A549 (cell line): ENCODE data around the gene LAMP5. TPM values are rescaled to one million over a fixed set of nuclear protein-coding genes. Genes with fewer than 3 reads are reported as not detected.

Experiments used
- ATAC-seq, 2 experiments: fragments of 200-7000 bp in 1 of 2; fragments of >200 bp in 1 of 2; cut with Nextera tagmentation in 1 of 2; cut with Tn5 transposase in 1 of 2; 3 replicates each; pipeline versions ENCODE4 v1.8.0 to v1.9.1; 2018 to 2020; ENCODE audit warnings: mild to moderate bottlenecking in 1 of 2, moderate library complexity in 1 of 2
- CTCF ChIA-PET: fragments of 300-600 bp; sonication (Branson Sonifier 250); formaldehyde crosslinking; extraction: SDS; loops from one replicate; lab custom pipeline; 2021; ENCODE audit warnings: antibody characterized with exemption, inconsistent platforms; lab: Yijun Ruan, JAX
- POLR2A ChIA-PET: fragments of 350-600 bp; formaldehyde crosslinking; extraction: SDS; loops from one replicate; lab custom pipeline; 2021; ENCODE audit warnings: antibody characterized with exemption, inconsistent platforms; lab: Yijun Ruan, JAX
- DNase-seq, 2 experiments: peaks; one replicate each; pipeline versions ENCODE4 v3.0.0 to v3.0.0-alpha.2; 2011 to 2016; ENCODE audit warnings: low read depth in 1 of 2, low spot score in 1 of 2
- FAIRE-seq: peaks from 2 replicates; lab custom pipeline; 2011; peaks lifted over from hg19 to GRCh38; lab: Jason Lieb, UNC
- H3K27ac ChIP-seq, 2 experiments: fragments of >200 bp; sonication (Bioruptor Twin); formaldehyde crosslinking; 3 replicates each; pipeline ENCODE4 v1.5.1; 2016 to 2017
- H3K4me1 ChIP-seq: fragments of >200 bp; sonication (Bioruptor Twin); formaldehyde crosslinking; 3 replicates; pipeline ENCODE4 v1.6.1; 2016
- H3K4me2 ChIP-seq: fragments of >200 bp; sonication (Bioruptor Twin); formaldehyde crosslinking; 3 replicates; pipeline ENCODE4 v1.6.1; 2016
- H3K4me3 ChIP-seq: fragments of >200 bp; sonication (Bioruptor Twin); formaldehyde crosslinking; 3 replicates; pipeline ENCODE4 v1.5.1; 2016
- H3K9me3 ChIP-seq: fragments of >200 bp; sonication (Bioruptor Twin); formaldehyde crosslinking; 3 replicates; pipeline ENCODE4 v1.6.1; 2016
- CHD2 ChIP-seq: fragments of 150-350 bp; IDR thresholded peaks from 2 replicates; pipeline ENCODE4 v1.6.1; 2014; ENCODE audit warnings: low read length; ENCODE audit not compliant: partially characterized antibody
- CHD4 ChIP-seq: fragments of 200-600 bp; sonication (generic); IDR thresholded peaks from 2 replicates; pipeline ENCODE4 v1.6.1; 2016; ENCODE audit warnings: antibody characterized with exemption, mild to moderate bottlenecking, borderline replicate concordance
- E2F6 ChIP-seq: IDR thresholded peaks from 2 replicates; pipeline ENCODE4 v1.6.1; 2012; ENCODE audit warnings: low read depth, borderline replicate concordance
- EHF ChIP-seq: fragments of 250-450 bp; sonication (Bioruptor Pico); IDR thresholded peaks from 2 replicates; pipeline ENCODE4 v1.5.0; 2020; ENCODE audit warnings: mild to moderate bottlenecking
- EP300 ChIP-seq, 2 experiments: fragments of >200 bp; sonication (Bioruptor Twin); formaldehyde crosslinking; IDR thresholded peaks; 2 replicates in 1 of 2; 3 replicates in 1 of 2; pipeline ENCODE4 v1.6.1; 2016 to 2017
- ESRRA ChIP-seq: fragments of 150-350 bp; IDR thresholded peaks from 2 replicates; pipeline ENCODE4 v1.6.1; 2014; ENCODE audit warnings: mild to moderate bottlenecking, low read length, borderline replicate concordance
- FOSB ChIP-seq: fragments of 250-450 bp; sonication (Bioruptor Pico); IDR thresholded peaks from 2 replicates; pipeline ENCODE4 v1.5.0; 2020; ENCODE audit warnings: mild to moderate bottlenecking, moderate library complexity
- HMGXB4 ChIP-seq: fragments of 250-450 bp; sonication (Bioruptor Pico); IDR thresholded peaks from 2 replicates; pipeline ENCODE4 v1.5.0; 2021; ENCODE audit warnings: mild to moderate bottlenecking, moderate library complexity, borderline replicate concordance
- HOXB13 ChIP-seq: fragments of 250-450 bp; sonication (Bioruptor Pico); IDR thresholded peaks from 2 replicates; pipeline ENCODE4 v1.5.0; 2020; ENCODE audit warnings: low read depth, mild to moderate bottlenecking, moderate library complexity
- JUN ChIP-seq, 2 experiments: fragments of >200 bp; sonication (Bioruptor Twin); formaldehyde crosslinking; IDR thresholded peaks; 2 replicates in 1 of 2; 3 replicates in 1 of 2; pipeline ENCODE4 v1.6.1; 2016 to 2017
- JUNB ChIP-seq: fragments of >200 bp; sonication (Bioruptor Twin); formaldehyde crosslinking; IDR thresholded peaks from 2 replicates; pipeline ENCODE4 v1.6.1; 2016
- KDM1A ChIP-seq: fragments of 200-600 bp; sonication (generic); IDR thresholded peaks from 2 replicates; pipeline ENCODE4 v1.6.1; 2016; ENCODE audit warnings: low read depth, mild to moderate bottlenecking
- MAZ ChIP-seq: fragments of 150-350 bp; IDR thresholded peaks from 2 replicates; pipeline ENCODE4 v1.6.1; 2014; ENCODE audit warnings: antibody characterized with exemption, low read depth, low read length, borderline replicate concordance
- NFE2L2 ChIP-seq: fragments of 150-350 bp; conservative IDR thresholded peaks from 2 replicates; pipeline ENCODE4 v1.6.1; 2014; ENCODE audit warnings: low read length
- NPAS2 ChIP-seq: fragments of 250-450 bp; sonication (Bioruptor Pico); IDR thresholded peaks from 2 replicates; pipeline ENCODE4 v1.8.0; 2022; ENCODE audit warnings: mild to moderate bottlenecking, moderate library complexity, borderline replicate concordance
- NR3C1 ChIP-seq: fragments of >200 bp; sonication (Bioruptor Twin); formaldehyde crosslinking; IDR thresholded peaks from 3 replicates; pipeline ENCODE4 v1.6.1; 2017
- POLR2A ChIP-seq: IDR thresholded peaks from 2 replicates; pipeline ENCODE4 v1.6.1; 2012; ENCODE audit warnings: mild to moderate bottlenecking, low read length
- RARB ChIP-seq: fragments of 250-450 bp; sonication (Bioruptor Pico); IDR thresholded peaks from 2 replicates; pipeline ENCODE4 v1.8.0; 2021; ENCODE audit warnings: mild to moderate bottlenecking, moderate library complexity
- RCOR1 ChIP-seq: fragments of 150-350 bp; IDR thresholded peaks from 2 replicates; pipeline ENCODE4 v1.6.1; 2014; ENCODE audit warnings: antibody characterized with exemption, low read length, low read depth
- SMC3 ChIP-seq: fragments of >200 bp; sonication (Bioruptor Twin); formaldehyde crosslinking; IDR thresholded peaks from 3 replicates; pipeline ENCODE4 v1.6.1; 2018; ENCODE audit warnings: inconsistent platforms
- TP53 ChIP-seq: fragments of 250-450 bp; sonication (Bioruptor Pico); IDR thresholded peaks from 2 replicates; pipeline ENCODE4 v1.5.0; 2021; ENCODE audit warnings: mild to moderate bottlenecking, moderate library complexity
- ZC3H11A ChIP-seq: fragments of 450-650 bp; IDR thresholded peaks from 2 replicates; pipeline ENCODE4 v1.6.1; 2014; ENCODE audit warnings: antibody characterized with exemption, mild to moderate bottlenecking
- WGBS: methylation state at CpG from one replicate; pipeline ENCODE4 v1.1.6; 2017; ENCODE audit errors: missing lambda C conversion rate; 5-methylcytosine and 5-hydroxymethylcytosine counted together
- polyA plus RNA-seq, 4 experiments: library from polyadenylated mRNA; depleted of rRNA in 3 of 4; stranded (reverse); fragments of >200 nt; fragmentation: RNase III in 1 of 4; extraction: RNeasy Plus Mini Kit Qiagen cat#74134 plus additional on column Dnase treatment in 1 of 4; gene quantifications; 2 replicates in 3 of 4; 3 replicates in 1 of 4; pipeline ENCODE4 v1.2.3, GENCODE V29; 2011 to 2017
- TF ChIP-seq, protein P1 (sequence below): fragments of >200 bp; sonication (Bioruptor Twin); formaldehyde crosslinking; IDR thresholded peaks from 3 replicates; pipeline ENCODE4 v1.6.1; 2016
- TF ChIP-seq, protein P2 (sequence below): fragments of 450-650 bp; IDR thresholded peaks from 2 replicates; pipeline ENCODE4 v1.6.1; 2014; ENCODE audit warnings: antibody characterized with exemption
- TF ChIP-seq, protein P3 (sequence below): IDR thresholded peaks from 2 replicates; pipeline ENCODE4 v1.6.1; 2012

Gene LAMP5
- polyA plus RNA-seq, 2 of the 4 experiments (the other 2 are of a cell fraction): 0.04 to 0.12 TPM

- TF ChIP-seq JUNB (no peak), EHF (CRISPR knock-in tag) (no peak), RARB (CRISPR knock-in tag) (no peak), NPAS2 (CRISPR knock-in tag) (no peak), EP300 (IDR thresholded peaks at IDR 0.05) (no peak), FOSB (no peak), HOXB13 (CRISPR knock-in tag) (no peak), JUN (IDR thresholded peaks at IDR 0.05) (no peak), NR3C1 (no peak), CHD4 (no peak), E2F6 (no peak), MAZ (no peak)
- 48% methylated on average over 4 of the region's 4 CpGs for WGBS
- no peak overlapping the region for H3K4me3 ChIP-seq
- peak; percentile 61 for FAIRE-seq
- no peak for DNase-seq
- H3K4me2 ChIP-seq: no peak overlapping the region
- H3K9me3 ChIP-seq: no peaks in the 10 kb centered on the region
- no peak overlapping the region for H3K27ac ChIP-seq
- ATAC-seq: no peak
- CTCF ChIA-PET: interaction anchor here (0.6 kb wide), 2 partner anchors 370 to 661 kb away, joined by 4 read pairs; no protein-coding TSS in a partner anchor
- no peaks in the 10 kb centered on the region for H3K4me1 ChIP-seq
- POLR2A ChIA-PET: no interaction called here
Measured at GRCh38 chr20:9492067-9492466, 22.3 kb upstream of the LAMP5 start.

GRCh38 chr20:9493803-9494202, 20.6 kb upstream of the LAMP5 start:
- FAIRE-seq: peak; percentile 54
- H3K4me2 ChIP-seq: no peak overlapping the region
- WGBS: 75% methylated on average over 2 of the region's 2 CpGs
- no peaks in the 10 kb centered on the region for H3K4me1 ChIP-seq
- ChIA-PET CTCF (interaction anchor here (0.6 kb wide), 1 partner anchor 107 kb away, joined by 3 read pairs; no protein-coding TSS in a partner anchor), POLR2A (no interaction called here)
- H3K9me3 ChIP-seq: no peaks in the 10 kb centered on the region
- no peak overlapping the region for H3K4me3 ChIP-seq
- DNase-seq: no peak
- no peak overlapping the region for H3K27ac ChIP-seq
- TF ChIP-seq HMGXB4 (CRISPR knock-in tag): no peak
- TF ChIP-seq, protein P1, sequence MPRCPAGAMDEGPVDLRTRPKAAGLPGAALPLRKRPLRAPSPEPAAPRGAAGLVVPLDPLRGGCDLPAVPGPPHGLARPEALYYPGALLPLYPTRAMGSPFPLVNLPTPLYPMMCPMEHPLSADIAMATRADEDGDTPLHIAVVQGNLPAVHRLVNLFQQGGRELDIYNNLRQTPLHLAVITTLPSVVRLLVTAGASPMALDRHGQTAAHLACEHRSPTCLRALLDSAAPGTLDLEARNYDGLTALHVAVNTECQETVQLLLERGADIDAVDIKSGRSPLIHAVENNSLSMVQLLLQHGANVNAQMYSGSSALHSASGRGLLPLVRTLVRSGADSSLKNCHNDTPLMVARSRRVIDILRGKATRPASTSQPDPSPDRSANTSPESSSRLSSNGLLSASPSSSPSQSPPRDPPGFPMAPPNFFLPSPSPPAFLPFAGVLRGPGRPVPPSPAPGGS: no peak
- TF ChIP-seq, protein P2, sequence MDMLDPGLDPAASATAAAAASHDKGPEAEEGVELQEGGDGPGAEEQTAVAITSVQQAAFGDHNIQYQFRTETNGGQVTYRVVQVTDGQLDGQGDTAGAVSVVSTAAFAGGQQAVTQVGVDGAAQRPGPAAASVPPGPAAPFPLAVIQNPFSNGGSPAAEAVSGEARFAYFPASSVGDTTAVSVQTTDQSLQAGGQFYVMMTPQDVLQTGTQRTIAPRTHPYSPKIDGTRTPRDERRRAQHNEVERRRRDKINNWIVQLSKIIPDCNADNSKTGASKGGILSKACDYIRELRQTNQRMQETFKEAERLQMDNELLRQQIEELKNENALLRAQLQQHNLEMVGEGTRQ: no peak
- TF ChIP-seq ESRRA: no peak
- TF ChIP-seq TP53: no peak
- no peak for TF ChIP-seq E2F6
- ATAC-seq: no peak

- Histone ChIP-seq H3K4me1 (no peaks in the 10 kb centered on the region), H3K9me3 (no peaks in the 10 kb centered on the region), H3K27ac (no peak overlapping the region), H3K4me3 (no peak overlapping the region), H3K4me2 (no peak overlapping the region)
- CTCF ChIA-PET: interaction anchor here (1.0 to 1.2 kb wide), 2 partner anchors 10 to 75 kb away, joined by 3 to 4 read pairs; no protein-coding TSS in a partner anchor
- FAIRE-seq: no peak
- ATAC-seq: no peak
- WGBS: 49% methylated on average over 2 of the region's 2 CpGs
- no peak for DNase-seq
- POLR2A ChIA-PET: no interaction called here
- no peak for TF ChIP-seq JUNB
- TF ChIP-seq, protein P3, sequence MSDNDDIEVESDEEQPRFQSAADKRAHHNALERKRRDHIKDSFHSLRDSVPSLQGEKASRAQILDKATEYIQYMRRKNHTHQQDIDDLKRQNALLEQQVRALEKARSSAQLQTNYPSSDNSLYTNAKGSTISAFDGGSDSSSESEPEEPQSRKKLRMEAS: no peak
- TF ChIP-seq SMC3: no peak
- TF ChIP-seq CHD4: no peak
- no peak for TF ChIP-seq FOSB
- TF ChIP-seq CHD2: no peak
- TF ChIP-seq ZC3H11A: no peak
- TF ChIP-seq POLR2A: no peak
- TF ChIP-seq RCOR1: no peak
- TF ChIP-seq NPAS2 (CRISPR knock-in tag): no peak
- no peak for TF ChIP-seq NFE2L2
- no peak for TF ChIP-seq E2F6
- TF ChIP-seq, protein P2: no peak
- TF ChIP-seq EHF (CRISPR knock-in tag): no peak
- TF ChIP-seq KDM1A: no peak
Measured at GRCh38 chr20:9495701-9496100, 18.7 kb upstream of the LAMP5 start.
